HG02798 (cell line): Measurements from ENCODE around the gene AOPEP.

Experiments used
- ATAC-seq: cut with Tn5 transposase; IDR thresholded peaks from one replicate; pipeline ENCODE4 v1.9.1; 2021; ENCODE audit warnings: mild to moderate bottlenecking; ENCODE audit not compliant: unreplicated experiment, poor library complexity

Gene AOPEP

DNA sequence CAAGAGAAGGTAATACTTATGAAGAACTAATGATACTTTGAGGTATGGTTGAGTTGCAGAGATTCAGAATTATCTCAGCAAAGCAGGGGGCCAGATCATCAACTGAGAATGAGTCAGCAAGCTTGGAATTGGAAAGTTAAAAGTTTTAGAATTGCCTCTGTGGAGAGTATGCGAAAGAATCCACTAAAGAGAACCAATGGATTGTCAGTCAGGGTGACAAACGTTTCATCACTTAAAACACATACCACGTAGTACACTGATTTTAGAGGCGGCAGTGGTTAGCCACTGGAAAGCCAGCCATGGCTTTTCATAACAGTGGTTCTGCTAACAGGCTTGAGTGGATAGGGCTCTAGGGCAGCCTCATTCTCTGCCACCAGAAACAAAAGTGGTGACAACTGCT is 30.7 kb downstream of the AOPEP start:
- no peak for ATAC-seq

DNA sequence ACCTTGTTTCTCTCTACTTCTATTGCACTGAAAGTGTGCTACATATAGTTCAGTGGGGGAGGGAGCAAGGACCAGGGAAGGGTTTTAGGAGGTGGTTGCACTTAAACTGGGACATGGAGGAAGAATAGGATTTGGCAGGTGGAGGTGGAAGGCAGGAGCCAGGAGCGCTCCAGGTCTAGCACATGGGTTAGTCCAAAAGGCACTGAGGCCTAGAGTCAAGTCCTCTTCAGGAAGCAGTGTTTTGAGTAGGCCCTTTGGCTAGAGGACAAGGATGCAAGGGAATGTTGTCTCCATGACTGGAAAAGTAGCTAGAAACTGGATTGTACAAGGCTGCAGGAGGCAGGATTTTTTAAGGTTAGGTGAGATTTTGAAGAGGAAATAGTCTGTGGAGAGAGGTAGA is 31.5 kb downstream of the AOPEP start:
- ATAC-seq = no peak

DNA sequence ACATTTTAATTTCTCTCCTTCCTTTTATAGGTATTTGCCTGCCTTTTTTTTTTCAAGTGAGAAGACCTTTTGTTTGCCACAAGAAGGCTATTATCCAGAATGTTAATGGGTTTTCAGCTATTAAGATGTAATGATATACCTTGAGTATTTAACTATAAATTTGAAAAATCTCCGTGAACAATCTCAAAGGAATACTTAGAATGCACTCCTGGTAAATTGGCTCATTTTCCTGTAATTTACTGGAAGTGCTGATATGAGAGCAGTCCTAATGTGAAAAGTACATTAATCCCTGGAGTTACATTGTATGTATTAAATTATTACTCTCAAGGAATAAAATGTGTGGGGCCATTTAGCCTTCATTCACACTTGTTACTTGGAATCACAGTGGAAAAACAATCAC is 32.4 kb downstream of the AOPEP start:
- no peak for ATAC-seq

DNA sequence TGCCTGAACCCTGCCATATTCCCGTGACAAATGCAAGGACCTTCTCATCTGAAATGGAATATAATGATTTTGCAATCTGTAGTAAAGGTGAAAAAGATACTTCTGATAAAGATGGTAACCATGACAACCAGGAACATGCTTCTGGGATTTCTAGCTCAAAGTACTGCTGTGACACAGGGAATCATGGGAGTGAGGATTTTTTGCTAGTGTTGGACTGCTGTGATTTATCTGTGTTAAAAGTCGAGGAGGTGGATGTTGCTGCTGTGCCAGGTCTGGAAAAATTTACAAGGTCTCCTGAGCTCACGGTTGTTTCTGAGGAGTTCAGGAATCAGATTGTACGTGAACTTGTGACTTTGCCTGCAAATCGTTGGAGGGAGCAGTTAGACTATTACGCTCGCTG is 33.5 kb downstream of the AOPEP start:
- no peak for ATAC-seq

DNA sequence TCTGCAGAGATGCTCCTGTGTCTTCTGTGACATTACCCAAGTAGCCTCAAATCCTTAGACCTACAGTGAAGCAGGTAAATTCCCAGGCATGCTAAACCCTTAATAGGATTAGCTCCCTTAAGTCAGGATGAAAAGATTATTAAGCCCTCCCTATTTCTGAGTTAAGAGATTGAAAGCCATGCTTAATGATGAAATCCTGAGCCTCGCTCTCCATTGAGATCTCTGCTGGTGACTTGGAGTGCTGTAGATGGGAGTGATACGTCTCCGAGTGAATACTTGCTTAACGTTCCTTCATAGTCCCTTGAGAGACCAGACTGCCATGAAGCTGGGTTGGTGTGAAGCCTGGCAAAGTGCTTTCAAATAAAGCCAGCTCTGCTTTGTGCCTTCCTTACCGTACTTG is 34.2 kb downstream of the AOPEP start:
- no peak for ATAC-seq

DNA sequence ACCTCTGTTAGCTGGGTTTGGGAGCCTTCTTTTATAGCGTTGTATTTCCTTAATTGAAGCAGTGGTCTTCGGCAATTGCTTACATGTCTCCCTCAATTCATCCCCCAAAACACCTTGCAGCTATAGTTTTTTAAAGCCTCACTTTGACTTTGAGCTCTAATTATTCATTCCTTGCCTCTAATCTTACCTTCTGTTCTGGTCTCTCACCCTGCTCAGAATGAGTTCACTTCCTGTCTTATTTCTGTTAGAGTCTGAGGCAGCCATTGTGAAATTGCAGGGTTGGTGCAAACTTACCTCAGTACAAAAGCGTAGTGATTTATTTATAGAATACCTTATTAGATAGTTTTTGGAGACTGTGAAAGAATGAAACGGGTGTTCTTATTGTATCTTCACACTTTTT is 35.0 kb downstream of the AOPEP start:
- ATAC-seq = no peak

DNA sequence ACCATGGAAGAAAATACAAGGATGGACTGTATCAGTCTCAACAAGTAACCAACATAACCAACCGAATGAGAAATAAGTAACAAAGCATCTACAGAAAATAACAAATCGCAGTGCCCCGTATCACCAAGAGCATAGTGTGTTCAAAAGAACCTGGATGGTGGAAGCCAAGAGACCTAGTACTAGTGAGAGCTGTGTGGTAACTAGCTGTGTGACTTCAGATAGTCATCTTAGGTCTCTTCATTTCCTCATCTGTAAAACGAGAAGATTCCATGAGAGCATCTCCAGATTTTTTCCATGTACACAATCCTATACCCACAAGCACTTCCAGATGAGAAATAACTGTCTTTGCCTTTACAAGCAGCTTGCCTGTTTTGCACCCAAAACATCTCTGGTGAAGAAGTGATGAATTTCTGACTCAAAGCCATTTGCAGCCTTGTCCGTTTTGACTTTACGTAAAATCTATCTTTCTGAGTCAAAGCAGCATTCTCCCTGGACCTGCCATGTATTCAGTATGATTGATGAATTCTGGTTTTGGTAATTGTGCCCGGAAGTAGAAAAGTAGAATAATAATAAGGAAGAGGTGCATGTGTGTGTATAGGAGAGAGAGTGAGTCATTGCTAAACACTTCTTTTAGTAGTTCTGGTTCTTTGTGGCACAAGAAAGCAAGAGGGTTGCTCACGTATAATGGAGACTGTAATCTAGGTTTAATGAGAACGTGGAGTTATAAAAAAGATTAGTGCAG is 41.0 kb downstream of the AOPEP start:
- ATAC-seq = no peak

DNA sequence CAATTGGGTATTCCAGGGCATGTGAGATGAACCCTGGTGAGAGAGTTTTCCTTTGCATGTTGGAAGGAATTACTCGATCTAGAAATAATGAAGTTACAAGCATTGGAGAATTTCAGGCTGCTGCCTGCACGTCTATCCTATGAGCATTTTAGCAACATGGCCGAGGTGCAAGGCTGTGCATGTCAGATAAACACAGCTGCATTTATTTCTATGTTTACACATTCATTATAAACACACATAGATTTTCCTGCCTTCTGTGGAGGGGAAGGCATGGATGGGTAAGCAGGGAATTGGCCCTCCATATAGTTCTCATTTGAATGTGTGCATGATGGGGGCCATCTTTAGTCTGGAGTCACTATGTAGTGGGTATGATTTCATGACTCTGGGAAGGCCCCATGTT is 42.3 kb downstream of the AOPEP start:
- ATAC-seq = no peak

DNA sequence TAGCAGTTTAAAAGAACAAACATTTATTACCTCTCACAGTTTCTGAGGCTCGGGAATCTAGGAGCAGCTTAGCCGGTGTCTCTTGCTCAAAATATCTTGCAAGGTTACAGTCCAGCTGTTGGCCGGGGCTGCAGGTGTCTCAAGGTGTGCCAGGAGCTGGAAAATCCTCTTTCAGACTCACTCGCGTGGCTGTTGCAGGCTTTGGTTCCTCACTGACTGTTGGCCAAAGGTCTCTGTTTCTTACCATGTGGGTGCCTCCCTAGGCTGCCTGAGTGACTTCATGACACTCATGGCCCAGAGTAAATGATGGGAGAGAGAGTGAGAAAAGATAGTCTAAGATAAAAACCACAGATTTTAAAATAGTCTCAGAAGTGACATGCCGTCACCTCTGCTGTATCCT is 43.8 kb downstream of the AOPEP start:
- ATAC-seq = no peak

DNA sequence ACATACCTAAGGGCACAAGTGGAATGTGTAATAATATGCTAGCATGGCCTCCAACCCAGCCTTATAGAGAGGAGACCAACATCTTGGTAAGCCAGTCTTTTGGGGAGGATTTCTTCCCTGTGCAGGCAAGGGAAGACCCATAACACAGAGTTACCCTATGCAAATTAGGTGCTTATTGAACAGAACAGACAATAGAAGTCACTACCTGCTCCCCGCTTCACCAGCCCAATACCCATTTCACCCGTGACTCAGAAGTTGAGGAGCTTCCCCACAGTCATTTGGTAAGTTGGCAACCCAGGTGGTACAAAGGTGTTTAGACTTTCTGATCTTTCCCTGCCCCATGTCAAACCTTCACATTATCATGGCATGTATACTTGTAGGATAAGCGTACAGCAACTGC is 44.6 kb downstream of the AOPEP start:
- no peak for ATAC-seq

DNA sequence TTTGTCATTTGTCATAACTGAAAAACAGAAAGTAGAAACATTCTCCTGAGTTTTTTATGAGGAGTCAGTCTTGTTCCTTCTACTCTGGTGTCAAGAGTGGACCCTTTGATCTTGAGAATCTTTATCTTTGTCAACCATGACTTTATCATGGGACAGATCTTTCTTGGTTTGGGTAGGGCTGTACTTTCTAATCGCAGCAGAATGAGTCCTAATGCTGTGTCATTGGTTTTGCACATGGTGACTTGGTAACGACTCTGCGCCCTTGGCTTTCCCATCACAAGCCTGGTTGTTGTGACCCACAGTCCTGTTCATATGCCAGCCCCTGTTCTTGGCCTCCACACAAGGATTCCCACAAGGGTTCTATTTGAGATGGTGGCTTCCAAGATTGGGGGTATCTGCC is 45.6 kb downstream of the AOPEP start:
- no peak for ATAC-seq

DNA sequence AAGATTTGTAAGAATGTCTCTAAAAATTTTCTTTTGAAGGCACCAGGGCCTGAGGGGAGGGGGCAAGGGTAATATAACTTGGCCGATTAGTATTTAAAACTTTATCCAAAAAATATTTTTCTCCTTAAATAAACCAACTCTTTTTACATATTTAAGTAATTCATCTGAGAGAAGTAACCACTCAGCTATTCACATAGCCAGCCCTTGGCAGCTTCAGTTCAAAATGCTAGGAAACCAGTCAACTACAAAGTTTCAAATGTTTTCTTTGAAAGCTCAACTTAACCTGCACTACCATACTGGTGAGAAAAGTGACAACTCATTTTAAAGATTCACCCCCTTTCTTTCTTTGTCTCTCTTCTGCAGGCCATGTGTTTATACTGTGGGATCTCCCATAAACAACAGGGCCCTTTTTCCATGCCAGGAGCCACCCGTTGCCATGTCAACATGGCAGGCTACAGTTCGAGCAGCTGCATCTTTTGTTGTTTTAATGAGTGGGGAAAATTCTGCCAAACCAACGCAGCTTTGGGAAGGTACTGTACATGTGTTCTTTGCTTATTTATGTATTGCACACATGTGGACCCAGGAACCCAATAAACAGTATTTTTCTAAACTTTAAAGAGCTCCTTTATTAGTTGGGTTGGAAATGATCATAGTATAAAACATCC is 46.3 kb downstream of the AOPEP start:
- ATAC-seq = no peak

DNA sequence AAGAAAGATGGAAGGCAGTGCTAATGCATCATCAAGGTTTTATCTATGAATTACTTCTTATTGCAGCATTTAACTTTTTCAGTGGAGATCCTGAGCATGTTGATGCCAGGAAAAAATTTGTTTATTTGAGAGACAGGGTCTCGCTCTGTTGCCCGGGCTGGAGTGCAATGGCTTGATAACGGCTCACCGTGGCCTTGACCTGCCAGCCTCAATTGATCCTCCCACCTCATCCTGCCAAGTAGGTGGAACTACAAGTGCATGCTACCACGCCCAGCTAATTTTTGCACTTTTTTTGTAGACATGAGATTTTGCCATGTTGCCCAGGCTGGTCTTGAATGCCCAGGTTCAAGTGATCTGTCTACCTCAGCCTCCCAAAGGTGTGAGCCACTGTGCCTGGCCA is 47.2 kb downstream of the AOPEP start:
- ATAC-seq = no peak

DNA sequence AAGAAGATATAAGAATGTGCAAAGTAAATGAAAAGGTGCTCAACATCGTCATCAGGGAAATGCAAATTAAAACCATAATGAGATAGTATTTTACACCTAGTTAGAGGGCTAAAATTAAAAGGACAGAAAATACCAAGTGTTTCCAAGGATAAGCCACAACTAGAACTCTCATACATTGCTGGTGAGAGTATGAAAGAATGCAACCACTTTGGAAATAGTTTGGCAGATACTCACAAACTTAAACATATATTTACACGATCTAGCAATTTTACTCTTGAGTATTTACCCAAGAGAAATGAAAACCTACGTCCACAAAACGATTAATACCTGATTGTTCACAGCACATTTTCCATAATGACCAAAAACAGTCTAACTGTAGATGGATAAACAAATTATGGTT is 51.5 kb downstream of the AOPEP start:
- no peak for ATAC-seq

DNA sequence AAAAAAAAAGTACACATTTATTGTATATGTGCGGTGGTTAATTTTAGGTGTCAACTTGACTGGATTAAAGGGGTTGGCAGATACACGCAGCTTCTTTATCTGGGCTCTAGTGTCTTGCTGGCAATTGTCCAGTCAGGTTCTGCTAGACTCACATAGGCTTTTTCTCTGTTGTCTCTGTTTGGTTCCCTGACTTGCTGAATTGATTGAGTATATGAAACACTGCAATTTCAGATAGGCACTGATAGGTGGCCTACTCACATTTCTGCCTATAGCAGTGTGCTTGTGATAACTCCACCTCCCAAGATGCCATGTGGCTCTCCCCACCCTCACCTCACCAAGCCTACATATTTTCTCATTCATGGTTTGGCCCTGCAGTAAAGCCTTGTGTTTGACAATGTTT is 52.5 kb downstream of the AOPEP start:
- no peak for ATAC-seq

DNA sequence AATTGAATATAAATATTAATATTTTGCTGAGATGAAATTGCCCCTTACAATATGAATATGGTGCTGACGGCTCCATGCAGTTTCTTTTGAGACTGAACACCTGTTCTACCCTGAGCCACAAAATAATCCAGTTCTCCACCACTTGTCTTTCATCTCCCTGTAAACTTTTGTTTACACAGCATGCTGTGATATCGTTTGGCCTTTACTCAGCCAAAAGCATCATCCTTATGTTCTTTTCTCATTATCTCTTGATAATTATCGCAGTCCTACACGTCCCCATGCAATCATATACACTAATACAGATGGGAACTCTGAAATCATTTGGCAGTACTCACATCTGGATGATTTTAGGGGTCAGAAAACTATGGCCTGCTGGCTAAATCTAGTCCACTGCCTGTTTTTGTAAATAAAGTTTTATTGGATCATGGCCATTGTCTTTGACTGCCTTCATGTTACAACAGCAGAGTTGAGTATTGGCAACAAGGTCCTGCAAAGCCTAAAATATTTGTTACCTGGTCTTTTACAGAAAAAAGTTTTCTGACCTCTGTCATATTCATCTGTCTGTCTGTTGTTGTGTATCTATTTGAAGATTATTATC is 53.3 kb downstream of the AOPEP start:
- no peak for ATAC-seq

DNA sequence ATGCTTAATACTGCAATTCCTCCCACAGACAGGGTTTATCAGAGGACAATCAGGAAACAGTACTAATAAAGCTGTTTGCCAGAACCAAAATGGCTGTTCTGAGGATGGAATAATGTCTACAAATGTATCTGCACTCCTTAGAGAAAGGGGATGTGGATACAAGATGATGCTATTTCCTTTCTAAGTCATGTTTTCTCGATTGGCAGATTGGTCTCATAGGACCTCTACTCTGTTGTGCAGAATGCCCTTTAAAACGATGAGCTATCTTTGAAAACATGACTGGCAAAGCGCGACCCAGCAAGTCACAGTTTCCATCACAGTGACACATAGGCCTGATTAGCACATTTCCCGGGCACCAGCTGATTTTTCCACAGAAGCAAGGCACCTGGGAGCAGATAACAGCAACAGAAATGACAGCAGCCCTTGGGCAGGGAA is 54.0 kb downstream of the AOPEP start:
- no peak for ATAC-seq

DNA sequence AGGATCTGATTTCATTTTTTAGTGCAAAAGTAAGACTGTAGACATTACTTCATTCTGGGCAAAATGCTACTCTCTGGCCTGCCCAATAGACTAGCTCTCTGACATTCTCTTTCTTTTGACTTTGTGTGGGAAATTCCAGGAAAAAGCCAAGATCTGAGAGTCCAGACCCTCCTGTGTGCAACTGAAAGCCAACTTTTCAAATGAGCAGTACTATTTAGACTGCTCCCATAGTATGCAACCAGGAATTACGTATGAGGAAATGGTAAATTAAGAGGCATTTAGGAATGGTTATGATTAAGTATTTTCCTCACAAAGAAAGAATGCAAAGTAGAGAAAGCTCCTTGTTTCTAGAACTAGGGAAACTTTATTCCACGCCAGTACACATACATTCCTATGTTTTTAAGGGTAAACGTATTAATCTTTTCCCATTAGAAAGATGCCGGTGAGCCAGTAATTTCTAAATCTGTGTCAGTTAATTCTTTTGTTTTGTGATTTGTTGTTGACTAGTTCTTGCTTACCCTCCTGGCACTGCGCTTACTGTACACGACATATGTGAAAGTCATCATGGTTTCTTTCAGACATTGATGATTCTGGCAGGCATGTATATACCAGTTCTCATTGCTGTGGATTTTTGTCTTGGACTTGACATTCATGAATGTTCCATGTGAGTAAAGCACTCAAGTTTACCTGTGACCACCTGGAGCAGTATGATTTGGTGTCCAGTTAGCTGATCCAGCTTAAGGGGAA is 56.0 kb downstream of the AOPEP start:
- ATAC-seq = no peak

DNA sequence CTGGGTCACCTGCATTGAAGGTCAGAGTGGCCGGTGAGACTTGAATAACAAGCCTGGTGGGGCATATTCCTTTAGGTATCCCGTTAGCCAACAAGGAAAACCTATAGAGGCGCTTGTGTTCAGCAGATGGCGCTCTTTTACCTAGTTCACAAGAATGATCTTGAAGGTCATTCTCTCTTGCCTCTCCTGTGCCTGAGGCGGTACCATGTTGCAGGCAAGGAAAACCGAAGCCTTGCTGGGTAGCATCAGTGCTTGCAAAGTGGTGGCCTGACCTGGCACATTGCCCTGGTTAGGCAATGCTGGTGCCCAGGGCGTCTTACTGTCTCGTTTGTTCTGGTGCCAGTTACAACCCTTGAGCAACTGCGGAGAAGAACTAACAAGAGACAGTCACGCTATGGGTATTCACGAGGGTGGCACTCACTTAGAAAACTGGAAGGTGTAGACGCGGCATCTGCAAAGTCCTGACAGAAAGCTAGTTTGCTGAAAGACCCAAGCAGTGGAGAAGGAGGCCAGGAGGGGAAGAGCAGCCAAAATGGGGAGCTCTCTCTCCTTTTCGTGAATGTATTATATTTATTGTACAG is 56.7 kb downstream of the AOPEP start:
- ATAC-seq = no peak

DNA sequence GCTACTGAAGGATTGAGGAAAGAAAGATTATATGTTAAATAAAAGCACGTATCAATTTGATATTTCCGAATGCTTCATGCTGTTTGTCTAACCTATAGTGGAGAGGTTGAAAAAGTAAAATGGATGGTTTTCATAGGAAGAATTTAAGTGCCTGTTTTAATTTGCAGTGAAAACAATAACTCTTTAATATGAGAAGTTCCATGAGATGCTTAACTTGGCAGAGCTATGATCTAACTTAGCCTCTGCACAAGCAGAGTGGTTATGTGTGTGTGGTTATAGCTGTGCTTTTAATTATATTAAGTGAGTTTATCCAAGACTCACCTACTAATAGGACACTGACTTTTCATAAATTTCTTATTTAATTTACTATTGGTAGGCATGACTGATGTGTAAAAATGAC is 57.4 kb downstream of the AOPEP start:
- no peak for ATAC-seq
